ENCODE measurements around the gene RAPGEF6.

Gene RAPGEF6

GRCh38 chr5:131608597-131608996 is 26.4 kb downstream of the RAPGEF6 start:
- no peak for TF ChIP-seq CTCF (IDR thresholded peaks at IDR 0.05; ENCODE audit: poor library complexity, severe bottlenecking)
- H3K4me1 ChIP-seq (ENCODE audit: insufficient read depth, poor library complexity, severe bottlenecking), result peaks cover 12% of the 10 kb centered on the region
- H3K36me3 ChIP-seq (ENCODE audit: low read depth), result peaks cover 8% of the 10 kb centered on the region
- no peaks in the 10 kb centered on the region for H3K9me3 ChIP-seq (ENCODE audit: severe bottlenecking)
- H3K27ac ChIP-seq (ENCODE audit: poor library complexity, severe bottlenecking), result no peak overlapping the region
- H3K27me3 ChIP-seq (ENCODE audit: insufficient read depth, poor library complexity, severe bottlenecking), result no peaks in the 10 kb centered on the region
- DNase-seq (ENCODE audit: low spot score) (no peak), ATAC-seq (ENCODE audit: low read depth) (no peak)
- H3K4me3 ChIP-seq (ENCODE audit: severe bottlenecking), result no peak overlapping the region

GRCh38 chr5:131607903-131608540 is 27.0 kb downstream of the RAPGEF6 start:
- no peak for TF ChIP-seq CTCF (IDR thresholded peaks at IDR 0.05; ENCODE audit: poor library complexity, severe bottlenecking)
- peaks cover 12% of the 10 kb centered on the region for H3K4me1 ChIP-seq (ENCODE audit: insufficient read depth, poor library complexity, severe bottlenecking)
- ATAC-seq (ENCODE audit: low read depth) (no peak), DNase-seq (ENCODE audit: low spot score) (no peak)
- H3K9me3 ChIP-seq (ENCODE audit: severe bottlenecking), result no peaks in the 10 kb centered on the region
- no peak overlapping the region for H3K4me3 ChIP-seq (ENCODE audit: severe bottlenecking)
- no peaks in the 10 kb centered on the region for H3K27me3 ChIP-seq (ENCODE audit: insufficient read depth, poor library complexity, severe bottlenecking)
- H3K36me3 ChIP-seq (ENCODE audit: low read depth), result peaks cover 12% of the 10 kb centered on the region
- no peak overlapping the region for H3K27ac ChIP-seq (ENCODE audit: poor library complexity, severe bottlenecking)

GRCh38 chr5:131607418-131607817 is 27.6 kb downstream of the RAPGEF6 start:
- no peak for TF ChIP-seq CTCF (IDR thresholded peaks at IDR 0.05; ENCODE audit: poor library complexity, severe bottlenecking)
- ATAC-seq (ENCODE audit: low read depth) (no peak), DNase-seq (ENCODE audit: low spot score) (no peak)
- Histone ChIP-seq H3K27me3 (ENCODE audit: insufficient read depth, poor library complexity, severe bottlenecking) (no peaks in the 10 kb centered on the region), H3K4me3 (ENCODE audit: severe bottlenecking) (no peak overlapping the region), H3K4me1 (ENCODE audit: insufficient read depth, poor library complexity, severe bottlenecking) (peaks cover 12% of the 10 kb centered on the region), H3K36me3 (ENCODE audit: low read depth) (peaks cover 18% of the 10 kb centered on the region), H3K27ac (ENCODE audit: poor library complexity, severe bottlenecking) (no peak overlapping the region), H3K9me3 (ENCODE audit: severe bottlenecking) (no peaks in the 10 kb centered on the region)

- TF ChIP-seq CTCF (IDR thresholded peaks at IDR 0.05; ENCODE audit: poor library complexity, severe bottlenecking), result no peak
- Histone ChIP-seq H3K4me3 (ENCODE audit: severe bottlenecking) (no peak overlapping the region), H3K4me1 (ENCODE audit: insufficient read depth, poor library complexity, severe bottlenecking) (peaks cover under 1% of the 10 kb centered on the region), H3K36me3 (ENCODE audit: low read depth) (peaks cover 24% of the 10 kb centered on the region), H3K27ac (ENCODE audit: poor library complexity, severe bottlenecking) (no peak overlapping the region), H3K27me3 (ENCODE audit: insufficient read depth, poor library complexity, severe bottlenecking) (no peaks in the 10 kb centered on the region), H3K9me3 (ENCODE audit: severe bottlenecking) (no peaks in the 10 kb centered on the region)
- no peak for DNase-seq (ENCODE audit: low spot score)
- ATAC-seq (ENCODE audit: low read depth), result no peak
Observed at GRCh38 chr5:131605086-131605485, 29.9 kb downstream of the RAPGEF6 start.

All from RWPE2 (cell line).